HG03103 (cell line): ENCODE data around the gene UFD1.
"Not testable (repeated sequence)": the region's sequence is repeated elsewhere in the genome, so short reads cannot be mapped to it uniquely, and the experiment has no call there.

Experiments
- ATAC-seq: cut with Tn5 transposase; IDR thresholded peaks from one replicate; pipeline ENCODE4 v1.9.1; 2021; ENCODE audit warnings: low read depth; ENCODE audit not compliant: unreplicated experiment

UFD1 gene

DNA sequence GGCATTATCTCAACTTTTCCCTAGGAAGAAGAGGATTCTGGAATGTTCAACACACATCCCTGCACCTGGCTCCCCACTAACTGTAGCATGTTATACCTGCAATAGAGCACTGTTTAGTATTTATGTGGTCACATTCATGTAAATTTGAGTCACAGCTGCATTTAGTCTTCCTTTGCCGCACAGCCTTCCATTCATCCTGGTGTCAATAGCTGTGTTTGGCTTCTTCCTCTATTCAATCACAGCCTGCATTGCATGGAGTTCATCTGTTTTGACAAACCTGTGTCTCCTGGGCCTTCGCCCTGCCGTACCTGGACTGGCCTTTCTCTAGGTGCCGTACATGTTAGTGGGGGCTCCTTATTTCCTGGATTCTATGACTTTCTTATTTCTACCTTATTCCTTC is 27.4 kb downstream of the UFD1 start:
- no peak for ATAC-seq

DNA sequence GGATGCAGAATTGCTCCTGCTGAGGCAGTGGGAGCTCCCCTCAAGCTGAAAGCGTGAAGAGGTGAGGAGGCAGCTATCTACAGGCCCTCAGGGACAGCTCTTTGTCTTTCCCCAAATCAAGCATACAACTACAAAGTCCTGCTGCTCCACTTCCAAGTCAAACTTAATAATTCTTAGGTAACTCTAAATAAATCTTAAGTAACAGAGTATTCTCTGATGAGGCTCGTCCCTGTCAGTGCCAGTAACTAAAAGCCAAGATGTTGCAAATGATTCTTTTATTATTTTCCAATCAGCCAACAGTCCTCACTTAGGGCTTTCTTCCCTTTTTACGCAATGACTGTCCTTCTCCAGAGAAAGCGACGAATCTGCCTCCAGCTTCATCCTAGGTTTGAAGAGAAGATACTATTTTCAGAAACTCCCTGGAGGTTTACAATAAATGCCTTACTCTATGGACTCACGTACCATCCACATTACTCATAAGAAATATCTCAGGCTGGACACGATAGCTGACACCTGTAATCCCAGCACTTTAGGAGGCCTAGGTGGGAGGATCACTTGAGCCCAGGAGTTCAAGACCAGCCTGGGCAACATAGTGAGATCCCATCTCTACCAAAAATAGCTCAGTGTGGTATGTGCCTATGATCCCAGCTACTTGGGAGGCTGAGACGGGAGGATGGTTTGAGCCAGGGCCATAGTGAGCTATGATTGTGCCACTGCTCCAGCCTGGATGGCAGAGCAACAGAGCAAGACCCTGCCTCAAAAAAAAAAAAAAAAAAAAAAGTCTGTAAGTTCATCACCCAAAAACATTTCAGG is 28.4 kb downstream of the UFD1 start:
- no peak for ATAC-seq

DNA sequence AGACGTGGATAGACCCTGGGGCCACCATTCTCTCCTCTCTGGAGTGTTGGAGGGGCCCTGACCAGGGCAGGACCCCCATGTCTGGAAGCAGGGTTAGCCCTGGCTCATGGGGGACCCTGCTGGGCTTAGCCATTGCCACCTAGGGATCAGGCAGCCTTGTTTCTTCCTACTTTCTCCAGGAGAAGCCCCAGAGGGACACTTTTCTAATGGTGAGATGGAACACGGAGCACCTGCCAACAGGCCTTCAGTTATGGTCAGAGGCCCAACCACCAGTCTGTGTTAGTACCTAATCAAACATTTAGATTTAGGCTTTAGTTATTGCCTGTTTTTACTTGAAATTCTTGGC is 29.6 kb downstream of the UFD1 start:
- ATAC-seq, result no peak

- ATAC-seq, result no peak
Observed at GRCh38 chr22:19448739-19449421, 30.1 kb downstream of the UFD1 start.

DNA sequence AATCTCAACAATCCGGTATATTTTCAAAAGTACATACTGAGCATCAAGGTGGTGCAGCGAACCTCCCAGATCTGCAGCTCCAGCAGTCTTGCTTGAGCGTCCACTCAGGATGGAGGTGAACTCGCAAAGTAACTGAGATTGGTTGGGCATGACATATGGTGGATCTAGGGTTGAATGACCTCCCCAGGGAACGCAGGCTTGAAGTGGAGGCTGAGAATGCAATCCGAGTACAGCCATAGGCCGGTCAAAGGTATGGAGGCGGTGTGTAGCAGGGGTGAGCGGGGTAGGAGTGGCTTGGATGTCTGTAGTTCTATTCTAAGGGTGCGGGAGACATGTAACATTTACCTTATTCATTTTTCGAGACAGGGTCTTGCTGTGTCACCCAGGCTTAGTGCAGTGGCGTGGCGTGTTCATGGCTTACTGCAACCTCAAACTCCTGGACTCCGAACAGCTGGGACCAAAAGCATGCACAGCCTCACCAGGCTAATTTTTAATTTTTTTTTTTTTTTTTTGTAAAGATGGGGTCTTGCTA is 30.9 kb downstream of the UFD1 start:
- ATAC-seq, result peak; percentile 22

DNA sequence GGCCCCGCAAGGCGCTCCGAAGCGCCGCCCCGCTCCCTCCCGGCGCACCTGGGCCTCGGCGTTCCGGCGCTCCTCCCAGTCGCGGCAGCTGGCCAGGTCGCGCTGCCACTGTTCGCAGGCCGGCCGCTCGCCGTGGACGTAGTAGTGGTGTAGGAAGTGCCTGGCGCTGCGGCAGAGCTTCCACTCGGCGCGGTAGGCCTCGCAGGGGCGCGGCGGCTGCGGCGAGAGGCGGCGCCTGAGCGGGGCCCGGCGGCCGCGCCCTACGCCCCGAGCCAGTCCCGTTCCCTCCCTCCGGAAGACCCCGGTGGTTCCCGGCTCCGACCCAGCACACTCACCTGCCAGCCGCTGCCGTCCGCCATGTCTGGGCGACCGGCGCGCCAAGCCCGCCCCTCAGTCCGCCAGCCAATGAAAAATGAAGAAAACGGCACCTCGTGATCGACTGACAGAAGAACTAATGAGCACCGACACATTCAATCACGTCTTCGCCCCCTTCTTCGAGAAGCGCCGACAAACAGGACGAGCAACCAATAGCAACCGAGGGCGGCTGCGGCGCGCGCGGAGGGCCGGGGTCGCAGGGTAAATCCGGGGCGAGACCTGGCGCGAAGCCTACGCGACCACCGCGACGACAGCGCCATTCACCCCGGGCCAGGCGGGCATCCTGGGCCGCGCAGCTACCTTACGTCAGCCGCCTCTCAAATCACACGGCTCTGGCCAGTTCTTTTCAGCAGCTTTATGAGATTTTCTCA is 31.5 kb downstream of the UFD1 start, which contains the start of gene C22orf39:
Gene C22orf39, minus strand, starts transcription at position 382 of the 746 bp plus-strand sequence. Its CDS starts 23 bp downstream, at position 359.
- ATAC-seq, result peak; percentile 70

DNA sequence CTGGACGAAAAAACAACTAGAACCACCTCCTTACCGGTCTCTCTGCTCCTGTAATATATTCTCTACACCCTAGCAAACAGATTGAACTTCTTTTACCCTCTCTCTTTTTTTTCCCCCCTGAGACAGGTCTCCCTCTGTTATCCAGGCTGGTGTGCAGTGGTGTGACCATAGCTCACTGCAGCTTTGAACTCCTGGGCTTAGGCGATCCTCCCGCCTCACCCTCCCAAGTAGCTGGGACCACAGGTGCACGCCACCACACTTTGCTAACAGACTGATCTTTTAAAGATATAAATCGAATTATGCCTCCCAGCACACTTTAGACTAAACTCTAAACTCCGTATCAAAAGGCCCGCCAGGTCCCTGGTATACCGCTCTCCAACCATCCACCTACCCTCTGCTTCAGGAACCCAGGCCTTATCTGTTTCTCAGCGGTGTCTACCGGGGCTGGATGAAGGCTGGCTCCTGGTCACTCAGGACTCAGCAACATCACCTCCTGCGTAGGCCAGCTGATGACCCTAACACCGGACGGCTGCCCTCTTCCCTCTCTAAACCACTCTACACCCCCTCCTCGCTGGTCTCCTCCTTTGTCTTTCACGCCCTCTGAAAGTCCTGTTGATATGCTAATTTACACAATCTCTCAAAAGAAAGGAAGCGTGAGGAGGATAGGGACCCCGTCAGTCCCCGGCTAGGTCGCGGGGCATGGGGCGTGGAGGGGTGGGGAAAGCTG is 32.2 kb downstream of the UFD1 start:
- ATAC-seq, result no peak

GRCh38 chr22:19445279-19445982 is 33.6 kb downstream of the UFD1 start:
- ATAC-seq, result not testable (repeated sequence)

DNA sequence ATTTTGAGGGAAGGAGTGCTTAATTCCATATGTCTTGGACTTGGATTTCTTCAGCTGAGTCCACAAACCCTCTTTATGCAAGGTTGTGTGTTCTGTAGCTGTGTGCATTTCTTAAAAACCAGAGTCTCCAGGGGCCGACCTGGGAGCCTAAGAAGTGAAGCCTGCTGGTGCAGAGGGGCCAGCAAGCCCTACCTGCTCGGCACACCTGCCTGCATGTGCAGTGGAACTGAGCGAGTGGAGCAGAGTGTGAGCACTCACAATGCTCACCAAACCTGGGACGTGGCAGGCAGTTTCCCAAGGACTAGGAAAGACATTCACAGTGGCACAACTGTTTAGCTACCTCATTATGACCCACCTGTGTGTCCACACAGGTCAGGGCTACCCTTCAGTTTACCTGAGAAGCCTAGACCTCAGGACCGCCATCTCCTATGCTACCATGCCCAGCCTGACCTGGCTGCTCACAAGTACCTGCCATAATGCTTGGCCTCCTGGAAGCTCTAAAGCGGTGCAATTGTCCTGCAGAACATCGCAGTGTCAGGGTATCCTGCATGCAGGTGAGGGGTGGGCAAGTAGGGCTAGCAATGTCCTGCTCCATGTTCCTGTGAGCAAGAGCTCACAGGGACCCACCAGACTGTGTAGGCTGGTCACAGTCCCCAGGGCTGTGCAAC is 35.3 kb downstream of the UFD1 start:
- no peak for ATAC-seq

DNA sequence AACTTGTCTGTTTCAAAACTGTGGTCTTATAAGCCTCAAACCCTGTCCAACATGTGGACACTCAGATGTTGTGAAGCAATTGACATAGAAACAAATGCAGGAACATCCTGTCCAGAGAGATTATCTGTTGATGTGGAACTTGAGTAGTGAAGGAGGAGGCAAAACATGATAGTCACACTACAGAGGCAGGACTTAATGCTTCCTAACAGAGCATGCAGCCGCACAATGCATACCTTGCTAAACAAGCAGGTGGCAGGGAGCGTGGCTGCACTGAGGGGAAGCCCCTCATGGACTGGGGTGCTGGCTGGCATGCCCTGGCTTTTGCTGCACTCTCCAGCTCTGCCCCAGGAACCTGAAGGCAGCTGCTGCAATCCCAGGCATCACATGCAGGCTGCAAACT is 36.8 kb downstream of the UFD1 start:
- no peak for ATAC-seq

DNA sequence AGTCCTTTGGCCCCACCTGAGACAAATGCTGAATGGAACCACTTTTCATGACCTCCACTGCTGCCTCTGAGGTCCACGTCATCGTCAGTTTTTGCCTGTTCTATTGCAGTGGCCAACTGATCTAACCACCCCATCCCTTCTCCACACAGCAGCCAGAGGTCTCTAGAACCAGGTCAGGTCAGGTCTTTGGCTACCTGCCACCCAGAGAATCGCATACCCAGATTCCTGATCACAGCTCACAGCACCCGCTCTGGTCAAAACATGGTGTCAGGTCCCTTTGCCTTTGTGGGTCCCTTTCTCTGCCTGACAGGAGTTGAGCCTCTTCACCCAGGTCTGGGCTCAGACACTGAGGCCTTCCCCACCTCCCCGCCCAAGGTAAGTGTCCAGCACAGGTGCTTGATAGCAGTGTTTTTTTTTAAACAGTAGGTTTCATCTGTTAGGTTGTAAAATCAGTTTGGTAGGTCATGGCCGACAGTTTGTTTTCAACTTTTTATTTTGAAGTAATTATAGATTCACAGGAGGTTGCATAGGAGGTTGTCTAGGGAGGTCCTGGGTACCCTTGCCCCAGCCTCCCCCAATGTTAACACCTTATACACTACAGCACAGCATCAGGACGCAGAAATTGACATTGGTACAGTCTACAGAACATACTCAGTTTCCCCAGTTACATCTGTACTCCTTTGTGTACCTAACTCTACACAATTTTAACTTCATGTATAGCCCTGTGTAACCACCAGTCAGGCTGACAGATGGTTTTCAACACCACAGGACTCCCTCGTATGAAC is 38.4 kb downstream of the UFD1 start:
- ATAC-seq, result no peak

DNA sequence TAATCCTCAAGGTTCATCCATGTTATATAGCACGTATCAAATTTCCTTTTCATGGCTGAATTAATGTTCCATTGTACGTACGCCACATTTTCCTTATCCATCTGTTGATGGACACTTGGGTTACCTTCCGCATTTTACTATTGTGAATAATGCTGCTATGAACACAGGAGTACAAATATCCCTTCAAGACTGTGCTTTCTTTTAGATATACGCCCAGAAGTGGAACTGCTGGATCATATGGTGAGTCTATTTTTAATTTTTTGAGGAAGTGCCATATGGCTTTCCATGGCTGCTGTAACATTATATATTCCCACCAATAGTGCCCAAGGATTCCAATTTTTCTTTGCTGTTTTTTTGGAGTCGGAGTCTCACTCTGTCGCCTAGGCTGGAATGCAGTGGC is 40.7 kb downstream of the UFD1 start:
- no peak for ATAC-seq

GRCh38 chr22:19436444-19437161 is 42.4 kb downstream of the UFD1 start:
- not testable (repeated sequence) for ATAC-seq

DNA sequence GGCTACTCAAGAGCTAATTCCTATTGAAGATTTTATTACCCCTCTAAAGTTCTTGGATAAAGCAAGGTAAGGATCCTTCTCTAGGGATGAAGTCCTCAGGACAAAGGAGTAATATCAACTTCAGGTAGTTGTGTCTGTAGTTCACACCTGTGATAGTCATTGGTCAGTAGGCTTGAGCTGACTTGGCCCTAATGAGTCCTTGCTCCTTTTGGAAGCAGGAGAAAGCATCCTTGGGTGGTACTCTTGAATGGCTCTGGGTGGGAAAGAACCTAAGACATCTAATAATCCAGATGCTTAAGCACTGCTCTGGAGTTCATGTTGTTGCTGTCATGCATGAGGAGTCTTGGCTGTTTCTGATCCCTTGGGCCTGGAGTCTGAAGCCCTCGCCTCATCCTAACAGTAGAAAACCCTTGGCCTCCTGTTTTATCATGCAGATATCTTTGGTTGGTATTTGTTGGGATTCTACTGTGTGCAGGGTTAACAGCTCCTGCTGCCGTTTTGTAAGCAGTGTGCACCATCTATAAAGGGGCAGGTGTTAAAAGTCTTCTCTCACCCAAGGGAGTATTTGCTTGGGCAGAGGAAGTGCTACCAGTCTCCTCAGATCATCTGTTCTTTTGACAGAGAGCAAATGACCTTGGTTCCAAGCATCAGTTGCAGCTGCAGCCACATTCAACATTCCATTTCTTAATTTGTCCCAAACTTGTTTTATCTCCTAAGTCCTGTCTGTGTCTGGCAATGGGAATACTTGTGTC is 44.0 kb downstream of the UFD1 start:
- ATAC-seq, result no peak

GRCh38 chr22:19434401-19434800 is 44.6 kb downstream of the UFD1 start:
- no peak for ATAC-seq

DNA sequence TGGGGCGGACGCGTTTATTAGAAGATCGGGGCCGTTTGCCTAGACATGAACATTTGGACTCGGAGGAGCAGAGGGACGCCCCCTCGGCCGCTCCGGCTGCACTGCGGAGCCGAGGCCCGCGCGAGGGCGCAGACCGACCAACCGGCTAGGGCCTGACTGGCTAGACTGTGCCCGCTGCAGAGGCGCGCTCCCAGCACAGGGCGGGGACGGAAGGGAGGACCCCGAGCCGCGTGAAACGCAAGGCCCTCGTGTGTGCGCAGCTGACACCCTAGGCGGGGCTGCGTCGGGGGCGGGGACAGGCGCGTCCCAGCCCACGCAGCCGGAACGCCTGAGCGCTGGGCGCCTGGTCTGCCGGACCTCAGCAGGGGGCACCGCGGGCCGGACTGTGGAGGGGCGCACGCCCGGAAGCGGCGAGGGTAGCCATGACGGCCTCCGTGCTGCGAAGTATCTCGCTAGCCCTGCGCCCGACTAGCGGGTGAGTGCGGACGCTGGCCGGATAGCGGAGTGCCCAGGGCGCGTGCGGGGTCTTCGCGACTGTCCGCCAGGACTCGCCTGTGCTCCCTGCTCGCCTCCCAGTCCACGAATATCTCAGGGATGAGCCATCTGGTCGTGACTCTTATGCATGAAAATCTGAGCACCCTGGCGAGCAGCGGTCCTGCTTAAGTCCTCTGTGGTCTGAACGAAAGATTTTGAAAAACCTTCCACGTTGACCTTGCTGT is 46.7 kb downstream of the UFD1 start, which contains the start of gene MRPL40:
Gene MRPL40, plus strand, starts transcription at position 413 of the 719 bp plus-strand sequence. Its CDS starts 10 bp downstream, at position 423.
- peak; percentile 57 for ATAC-seq
